ENCODE measurements around the gene IGDCC3.

The IGDCC3 gene

DNA sequence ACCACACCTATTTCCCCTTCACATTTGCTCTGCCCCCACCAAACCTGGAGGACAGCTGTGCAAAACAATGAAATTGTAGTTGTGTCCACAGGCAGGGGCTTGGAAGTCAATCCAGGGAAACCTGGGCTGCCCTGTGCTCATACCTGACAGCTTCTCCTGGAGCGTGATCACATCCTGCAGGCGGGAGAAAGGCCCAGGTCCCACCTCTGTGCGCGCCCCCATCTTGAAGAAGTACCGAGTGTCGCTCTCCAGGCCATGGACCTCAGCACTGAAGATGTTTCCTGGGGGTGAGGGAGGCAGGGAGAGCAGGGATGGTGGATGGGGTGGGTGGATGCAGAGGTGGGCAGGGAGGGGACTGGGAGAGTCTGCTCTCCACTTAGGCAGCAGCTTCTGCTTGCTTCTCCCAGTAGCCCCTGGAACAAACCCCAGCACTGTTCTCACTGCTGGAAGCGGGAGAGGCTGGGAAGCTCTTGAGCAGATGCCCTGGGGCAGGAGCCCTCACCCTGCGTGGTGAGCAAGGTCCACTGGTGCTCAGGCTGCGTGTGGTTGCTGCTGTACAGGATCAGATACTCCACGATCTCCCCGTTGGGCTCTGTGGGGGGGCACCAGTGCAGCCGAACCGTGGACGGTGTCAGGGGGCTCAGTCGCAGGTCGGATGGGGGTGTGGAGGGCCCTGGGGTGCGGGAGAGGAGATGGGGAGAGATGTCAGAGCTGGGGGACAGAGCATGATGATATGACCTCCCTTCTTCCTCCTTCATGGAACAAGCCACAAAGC is 10.7 kb upstream of the IGDCC3 start:
- DNase-seq (ENCODE audit: low read depth): no peak

DNA sequence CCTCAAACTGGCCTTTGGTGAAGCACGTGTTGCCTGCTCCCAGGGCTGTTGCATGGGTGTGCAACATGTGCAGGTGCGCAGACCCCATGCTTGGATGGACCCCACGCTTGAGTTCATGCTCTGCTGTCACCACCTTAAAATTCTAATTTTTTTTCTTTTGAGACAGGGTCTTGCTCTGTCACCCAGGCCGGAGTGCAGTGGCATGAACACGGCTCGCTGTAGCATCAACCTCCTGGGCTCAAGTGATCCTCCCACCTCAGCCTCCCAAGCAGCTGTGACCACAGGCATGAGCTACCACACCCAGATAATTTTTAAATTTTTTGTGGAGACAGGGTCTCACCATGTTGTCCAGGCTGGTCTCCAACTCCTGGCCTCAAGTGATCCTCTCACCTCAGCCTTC is 9.1 kb upstream of the IGDCC3 start:
- no peak for DNase-seq (ENCODE audit: low read depth)

DNA sequence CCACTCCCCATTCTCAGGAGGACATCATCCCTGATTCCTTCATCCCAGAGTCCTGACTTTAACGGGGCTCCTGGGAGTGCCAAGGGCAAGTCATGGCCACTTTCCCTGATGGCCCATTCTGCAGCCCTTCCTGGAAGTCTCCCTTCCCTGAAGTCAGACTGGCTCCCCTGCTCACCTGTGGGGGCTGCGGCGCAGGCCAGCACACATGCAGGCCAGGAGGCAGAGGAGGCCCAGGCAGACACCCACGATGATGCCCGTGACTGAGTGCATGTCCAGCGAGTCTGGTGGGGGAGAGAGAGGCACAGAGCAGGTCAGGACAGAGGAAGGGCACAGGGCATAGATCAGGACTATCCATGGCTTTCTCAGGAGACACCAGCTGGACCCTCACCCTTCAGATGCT is 8.6 kb upstream of the IGDCC3 start:
- no peak for DNase-seq (ENCODE audit: low read depth)

DNA sequence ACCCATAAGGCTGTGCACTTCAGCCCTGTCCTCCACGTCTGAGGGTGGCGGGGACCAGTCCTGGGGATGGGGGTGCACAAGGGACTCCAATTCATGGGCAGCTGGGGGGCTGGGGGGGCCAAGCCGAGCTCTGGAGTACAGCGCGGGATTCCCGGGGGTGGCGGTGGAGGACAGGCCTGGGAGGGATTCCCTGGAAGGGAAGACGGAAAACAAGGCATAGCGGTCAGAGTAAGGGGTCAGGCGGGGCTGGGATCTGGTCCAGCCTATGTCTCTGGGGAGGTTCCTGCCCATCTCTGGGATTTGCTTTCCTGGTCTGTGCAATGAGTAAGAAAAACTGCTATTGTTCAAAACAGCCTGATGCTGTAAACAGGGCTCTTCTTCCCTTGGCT is 8.1 kb upstream of the IGDCC3 start:
- peak; percentile 47 for DNase-seq (ENCODE audit: low read depth)

DNA sequence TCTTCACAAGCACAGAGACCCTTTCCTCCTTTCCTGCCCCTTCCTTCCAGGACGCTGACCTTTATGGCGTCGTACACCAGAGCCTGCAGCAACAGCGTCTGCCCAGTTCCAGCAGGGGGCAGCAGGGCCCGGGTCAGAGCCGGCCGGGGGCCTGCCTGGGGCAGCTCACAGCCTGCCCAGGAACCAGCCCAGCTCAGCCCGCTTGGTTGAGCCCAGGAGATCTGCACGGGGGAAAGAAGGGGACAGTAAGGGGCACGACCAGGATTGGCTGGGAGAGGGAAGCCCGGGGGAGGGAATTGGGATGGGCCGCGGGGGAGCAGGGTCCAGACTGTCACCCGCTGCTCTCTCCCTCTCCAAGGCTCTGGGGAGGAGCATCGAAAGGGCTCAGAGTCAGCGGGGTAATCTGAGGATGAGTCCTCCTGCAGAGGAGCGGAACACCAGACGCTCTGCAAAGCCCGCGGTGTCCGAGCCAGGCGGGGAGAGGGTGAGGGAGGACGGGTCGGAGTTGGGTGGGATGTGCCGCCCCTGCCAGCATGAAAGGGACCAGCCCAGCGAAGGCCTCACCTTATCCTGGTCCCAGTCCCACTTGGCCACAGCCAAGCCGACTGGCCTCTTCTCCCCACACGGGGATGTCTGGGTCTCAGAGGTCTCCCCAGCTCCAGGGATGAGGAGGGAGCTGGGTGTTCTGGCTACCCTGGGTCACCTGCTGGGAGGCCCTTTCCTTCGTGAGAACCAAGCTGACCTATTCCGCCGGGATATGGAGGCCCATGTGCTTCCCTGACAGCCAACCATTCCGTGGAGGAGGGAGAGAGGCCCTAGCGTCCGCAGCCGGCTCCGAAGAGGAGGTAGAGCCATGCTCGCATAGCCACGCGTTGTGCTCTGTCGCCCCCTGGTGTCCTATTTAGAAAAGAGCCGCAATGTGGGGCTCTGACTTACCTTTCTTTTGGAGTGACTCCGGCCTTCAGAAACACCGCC is 7.4 kb upstream of the IGDCC3 start:
- DNase-seq (ENCODE audit: low read depth): peak; percentile 69

DNA sequence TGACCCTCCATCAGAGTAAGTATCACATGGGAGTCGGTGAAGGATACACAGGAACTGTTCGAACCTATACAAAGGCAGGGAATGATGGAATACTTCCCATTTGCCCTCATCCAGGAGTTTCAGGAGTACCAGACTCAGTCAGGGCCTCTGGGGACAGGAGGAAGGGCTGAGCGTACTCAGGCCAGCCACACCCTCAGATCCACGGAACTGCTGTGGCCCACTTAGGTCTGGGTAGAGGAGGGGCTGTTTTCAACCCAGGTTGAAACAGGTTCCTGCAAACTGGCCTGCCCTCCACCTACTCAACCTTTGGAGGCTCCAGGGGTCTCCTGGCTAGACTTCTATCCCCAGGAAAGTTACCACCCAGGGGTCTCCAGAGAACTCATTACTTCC is 6.7 kb upstream of the IGDCC3 start:
- no peak for DNase-seq (ENCODE audit: low read depth)

DNA sequence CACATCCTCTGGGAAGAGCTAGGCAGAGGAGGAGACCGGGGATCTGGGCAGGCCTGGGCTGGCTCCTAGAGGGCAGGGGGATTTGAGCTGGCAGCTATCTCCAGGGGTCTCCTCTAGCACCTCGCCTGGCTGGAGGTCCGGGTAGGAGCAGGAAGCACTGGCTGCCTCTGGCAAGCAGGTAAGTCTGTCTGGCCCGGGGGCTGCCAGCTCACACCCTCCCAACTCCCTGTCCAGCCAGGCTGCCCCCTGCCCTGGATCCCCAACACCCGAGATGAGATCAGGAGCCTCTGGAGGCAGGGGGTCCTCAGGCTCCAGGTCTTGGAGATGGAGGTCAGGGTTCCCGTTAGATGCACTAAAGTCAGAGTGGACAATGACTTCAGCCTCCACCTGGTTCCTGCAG is 6.2 kb upstream of the IGDCC3 start:
- DNase-seq (ENCODE audit: low read depth): no peak

DNA sequence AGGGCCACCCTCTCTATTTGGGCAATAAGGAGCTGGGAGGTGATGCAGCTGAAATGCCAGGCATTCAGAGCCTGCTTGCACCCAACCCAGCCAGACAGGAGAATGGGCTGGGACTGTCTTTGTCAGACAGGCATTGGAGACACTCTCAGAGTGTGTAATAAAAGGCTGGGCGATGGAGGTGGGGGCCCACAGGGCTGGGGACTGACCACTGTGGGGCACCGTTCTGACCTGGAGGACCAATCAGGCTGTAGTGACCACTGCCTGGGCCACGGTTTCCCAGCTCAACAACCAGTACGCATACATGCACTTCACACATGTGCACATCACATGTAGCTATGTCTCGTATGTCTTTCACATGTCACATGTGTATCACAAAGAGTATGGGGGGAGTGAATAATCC is 5.7 kb upstream of the IGDCC3 start:
- DNase-seq (ENCODE audit: low read depth): no peak

DNA sequence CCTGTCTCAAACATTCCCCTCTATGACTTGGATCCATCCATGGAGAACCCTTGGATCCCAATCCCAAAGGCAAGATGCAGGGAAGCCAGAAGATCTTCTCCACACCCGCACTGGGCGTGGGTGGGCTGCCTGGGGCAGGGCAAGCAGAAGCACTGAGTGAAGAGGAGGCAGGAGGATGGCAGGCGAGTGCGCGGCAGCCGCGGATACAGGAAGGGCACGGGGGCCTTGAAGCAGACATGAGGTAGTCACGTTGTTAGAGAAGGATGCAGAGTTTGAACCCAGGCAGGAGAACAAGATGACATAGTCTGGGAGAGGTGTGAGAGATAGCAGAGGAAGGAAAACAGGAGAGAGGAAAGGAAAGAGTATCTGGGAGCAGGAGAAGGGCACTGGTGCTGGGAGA is 5.1 kb upstream of the IGDCC3 start:
- no peak for DNase-seq (ENCODE audit: low read depth)

DNA sequence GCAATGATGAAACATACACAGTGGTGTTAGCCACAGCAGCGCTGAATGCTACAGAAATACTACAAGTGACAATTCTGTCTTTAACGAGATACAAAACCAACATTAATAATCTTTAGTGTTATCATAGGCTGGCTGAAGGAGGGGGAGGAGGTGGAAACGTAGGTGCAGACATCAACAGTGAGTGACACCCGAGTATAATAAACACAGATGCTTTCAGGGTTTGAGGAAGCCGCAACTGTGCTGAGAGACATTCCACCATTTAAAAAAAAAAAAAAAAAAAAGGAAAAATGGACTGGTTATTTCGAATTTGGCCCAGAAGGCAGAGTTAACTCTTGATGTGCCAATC is 4.3 kb upstream of the IGDCC3 start:
- DNase-seq (ENCODE audit: low read depth): no peak

DNA sequence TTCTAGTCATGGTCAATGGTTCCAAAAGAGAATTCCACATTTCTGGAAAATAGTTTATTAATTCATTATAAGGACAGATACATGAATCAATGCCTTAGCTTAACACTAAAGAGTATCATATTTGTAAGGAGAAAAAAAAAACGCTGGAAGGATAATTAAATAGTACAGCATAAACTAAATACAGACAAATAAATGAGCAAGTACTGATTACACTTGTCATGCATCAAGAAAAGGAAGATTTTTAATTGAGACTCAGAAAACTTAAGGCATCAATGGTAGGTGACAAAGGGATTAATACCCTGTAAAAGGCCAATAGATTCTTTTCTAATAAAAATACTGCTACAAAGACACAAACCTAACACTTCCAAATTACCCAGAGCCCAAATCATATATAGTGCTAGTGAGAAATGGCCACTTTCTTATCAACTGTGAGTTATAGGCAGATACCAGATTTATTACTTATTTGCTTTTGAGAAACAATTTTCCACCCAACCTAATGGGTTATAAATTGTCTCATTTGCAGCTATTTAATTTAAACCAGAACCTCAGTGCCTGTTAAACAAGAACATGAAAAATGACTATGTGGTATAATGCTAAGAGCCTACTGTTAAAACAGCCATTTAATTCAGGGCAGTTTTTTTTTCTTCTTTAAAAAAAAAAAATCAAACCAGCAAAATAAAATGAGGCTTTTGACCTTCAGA is 3.8 kb upstream of the IGDCC3 start:
- DNase-seq (ENCODE audit: low read depth): no peak

DNA sequence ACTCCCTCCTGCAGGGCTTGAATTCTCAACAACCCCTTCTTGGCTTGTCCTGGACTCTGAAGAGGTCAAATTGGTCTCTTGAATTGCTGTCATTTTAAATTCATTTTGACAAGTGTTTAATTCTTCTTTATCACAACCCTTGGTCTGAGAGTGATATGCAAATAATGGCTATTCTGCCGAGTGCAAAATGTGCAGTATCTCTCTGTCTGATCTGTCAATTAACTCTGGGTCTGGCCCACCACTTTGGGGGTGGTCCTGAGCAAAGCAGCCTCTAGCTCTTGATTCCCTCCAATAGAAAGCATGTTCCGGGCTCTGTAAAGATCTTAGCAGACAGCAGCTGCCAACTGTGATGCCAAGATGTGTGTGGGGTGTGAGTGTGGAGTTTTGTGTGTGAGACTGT is 2.2 kb upstream of the IGDCC3 start:
- DNase-seq (ENCODE audit: low read depth): no peak

DNA sequence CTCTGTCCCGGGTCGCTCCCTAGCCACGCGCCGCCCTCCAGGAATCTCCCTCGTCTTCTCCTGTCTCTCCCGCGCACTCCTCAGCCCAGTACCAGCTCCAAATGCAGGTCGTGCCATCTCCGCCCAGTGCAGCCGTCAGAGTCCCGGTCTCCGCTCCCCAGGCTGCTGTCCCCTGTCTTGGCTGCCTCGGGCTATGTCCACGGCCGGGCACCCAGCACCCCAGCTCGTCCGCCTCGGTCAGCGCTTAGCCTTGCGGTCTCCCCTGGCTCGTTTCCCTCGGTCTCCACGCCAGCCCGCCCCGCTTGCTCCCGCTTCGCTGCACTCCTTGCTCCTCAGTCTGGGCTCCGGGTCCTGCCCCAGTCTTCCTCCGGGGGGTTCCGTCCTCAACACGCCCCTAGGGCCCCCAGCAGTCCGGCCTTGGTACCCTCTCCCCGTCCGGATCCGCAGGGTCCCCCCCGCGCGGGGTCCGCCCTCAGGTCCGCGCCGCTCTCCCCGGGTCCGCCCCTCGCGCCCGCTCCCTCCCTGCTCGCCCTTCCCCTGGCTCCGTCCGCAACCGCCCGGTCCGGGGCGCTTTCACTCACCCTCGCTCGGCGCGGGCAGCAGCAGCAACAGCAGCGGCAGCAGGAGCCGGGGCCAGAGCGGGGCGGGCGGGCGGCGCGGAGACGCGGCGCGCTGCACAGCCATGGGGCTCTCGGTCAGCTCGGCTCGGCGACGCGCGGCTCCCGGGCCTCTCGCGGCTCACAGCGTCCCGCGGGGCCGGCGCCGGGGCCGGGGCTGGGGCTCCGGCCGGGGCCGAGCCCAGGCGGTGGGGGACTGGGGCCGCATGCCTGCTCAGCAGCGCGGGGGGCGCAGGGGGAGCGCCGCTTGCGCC is 462 bp downstream of the IGDCC3 start:
- no peak for DNase-seq (ENCODE audit: low read depth)

DNA sequence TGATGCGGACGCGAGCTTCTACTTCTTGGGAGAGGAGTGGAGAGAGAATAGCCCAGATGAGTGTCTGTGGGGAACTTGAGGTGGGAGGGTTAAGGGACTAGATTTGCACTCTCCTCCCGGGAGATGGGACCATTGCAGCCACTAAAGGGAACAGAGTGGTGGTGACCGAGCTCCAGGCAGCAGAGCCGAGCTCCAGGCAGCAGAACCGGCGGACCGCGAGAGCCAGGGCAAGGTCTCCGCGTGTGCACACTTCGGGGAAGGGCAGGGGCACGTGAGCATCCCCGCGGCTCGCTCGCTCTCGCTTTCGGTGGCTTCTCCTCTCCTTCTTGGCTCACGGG is 1.1 kb downstream of the IGDCC3 start:
- DNase-seq (ENCODE audit: low read depth): no peak

DNA sequence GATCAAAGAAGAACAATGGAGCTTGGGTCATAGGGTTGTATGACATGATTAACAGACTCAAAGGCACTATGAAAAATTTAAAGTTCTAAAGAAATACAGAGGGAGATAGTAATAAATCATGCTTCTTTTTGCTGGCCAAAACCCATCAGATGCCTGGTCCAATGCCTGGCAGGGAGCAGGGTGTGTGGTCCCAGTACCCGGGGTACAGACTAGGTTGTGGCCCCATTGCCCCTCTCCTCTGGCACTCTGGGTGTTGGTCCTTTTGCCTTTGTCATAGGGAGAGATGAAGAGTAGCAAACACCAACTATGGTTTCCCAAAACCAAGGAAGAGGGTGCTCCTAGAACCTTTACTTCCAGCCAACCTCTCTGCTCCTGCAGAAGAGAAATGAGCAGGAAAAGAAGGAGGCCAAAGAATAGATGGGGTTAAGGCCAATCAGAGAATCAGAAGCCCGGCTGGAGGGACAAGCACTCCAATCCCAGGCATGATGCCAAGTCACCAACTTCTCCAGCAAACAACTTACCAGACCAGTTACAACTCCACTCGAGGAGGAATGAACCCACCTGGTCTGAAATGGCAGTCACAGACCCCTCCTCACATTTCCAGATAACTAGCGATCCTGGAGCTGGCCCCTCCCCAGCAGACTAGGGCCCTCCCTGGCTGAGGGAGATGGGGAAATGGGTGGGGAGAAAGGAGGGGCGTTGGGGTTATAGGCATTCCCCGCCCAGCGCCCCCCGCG is 1.8 kb downstream of the IGDCC3 start:
- DNase-seq (ENCODE audit: low read depth): no peak

DNA sequence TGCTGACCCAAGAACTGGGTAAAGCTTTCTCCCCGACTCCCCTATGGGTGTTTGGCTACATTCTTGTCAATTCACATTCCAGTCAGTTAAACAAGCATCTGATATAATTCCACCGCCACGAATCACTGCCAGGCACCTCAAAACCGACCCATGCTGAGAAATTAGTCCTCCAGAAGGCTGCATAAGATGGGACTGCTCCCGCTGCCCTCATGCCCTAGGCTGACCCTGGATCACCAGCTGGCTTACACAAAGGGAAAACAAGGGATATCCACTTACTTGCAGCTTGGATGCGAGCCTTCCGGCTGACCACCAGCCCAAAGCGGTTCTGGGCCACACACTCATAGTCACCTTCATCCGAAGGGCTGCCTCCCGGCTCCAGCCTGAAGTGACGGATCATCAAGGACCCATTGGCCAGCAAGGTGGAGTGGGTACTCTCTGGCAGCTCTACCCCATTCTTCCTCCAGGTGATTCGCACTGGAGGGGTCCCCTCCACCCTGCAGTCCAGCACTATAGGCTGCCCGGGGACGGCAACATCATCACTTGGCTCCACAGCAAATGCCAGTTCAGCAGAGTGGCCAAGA is 2.9 kb downstream of the IGDCC3 start:
- DNase-seq (ENCODE audit: low read depth): no peak

DNA sequence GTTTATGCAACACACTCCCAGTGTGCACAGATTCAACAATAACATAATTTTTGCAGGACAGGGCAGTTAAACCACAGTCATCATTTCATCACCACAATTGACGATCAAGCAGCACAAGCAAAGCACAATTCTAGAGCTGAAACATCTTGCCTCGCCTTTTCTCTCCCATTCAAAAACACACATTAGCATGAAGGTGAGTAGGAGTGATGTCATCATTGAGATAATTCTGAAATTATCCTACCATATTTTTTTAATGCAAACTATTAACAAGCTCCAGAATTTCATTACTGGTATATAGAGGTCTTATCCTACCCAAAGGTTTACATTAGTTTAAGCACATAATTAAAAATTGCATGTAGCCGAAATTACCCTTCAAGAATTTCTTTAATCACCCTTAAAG is 3.5 kb downstream of the IGDCC3 start:
- DNase-seq (ENCODE audit: low read depth): no peak

DNA sequence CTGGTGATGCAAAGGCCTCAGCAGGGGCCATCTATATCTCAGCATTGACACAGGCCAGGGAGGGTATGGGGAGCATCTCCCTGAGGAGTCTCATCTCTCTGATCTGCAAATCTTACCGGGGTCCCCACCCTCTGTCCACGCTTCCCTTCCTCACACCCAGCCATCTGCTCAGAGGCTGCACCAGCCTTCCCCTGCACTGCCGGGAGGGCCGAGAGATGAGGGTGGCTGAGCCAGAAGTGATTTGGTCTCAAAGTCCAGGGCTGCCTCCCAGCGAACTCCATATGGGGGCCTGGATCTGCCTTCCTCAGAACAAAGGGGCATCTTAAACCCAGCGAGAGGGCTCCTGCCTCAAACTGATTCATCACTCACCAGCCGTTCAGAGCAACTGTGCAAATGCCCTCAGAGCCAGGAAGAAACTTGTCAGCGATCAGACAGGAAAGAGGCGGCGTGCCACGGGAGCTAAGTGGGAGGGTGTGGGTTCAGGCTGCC is 4.6 kb downstream of the IGDCC3 start:
- no peak for DNase-seq (ENCODE audit: low read depth)

DNA sequence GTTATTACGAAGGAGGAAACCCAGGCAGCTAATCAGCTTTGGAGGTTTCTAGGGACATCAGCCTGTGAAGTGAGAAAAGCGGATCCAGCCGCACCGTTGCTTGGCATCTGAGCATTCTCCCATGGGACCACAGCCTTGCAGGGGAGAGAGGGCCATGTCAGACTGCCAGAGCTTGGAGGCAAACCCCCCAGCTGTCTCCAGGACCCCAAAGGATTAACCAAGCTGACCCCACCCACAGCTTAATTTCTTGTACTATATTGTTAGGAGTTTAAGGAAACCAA is 5.1 kb downstream of the IGDCC3 start:
- no peak for DNase-seq (ENCODE audit: low read depth)

DNA sequence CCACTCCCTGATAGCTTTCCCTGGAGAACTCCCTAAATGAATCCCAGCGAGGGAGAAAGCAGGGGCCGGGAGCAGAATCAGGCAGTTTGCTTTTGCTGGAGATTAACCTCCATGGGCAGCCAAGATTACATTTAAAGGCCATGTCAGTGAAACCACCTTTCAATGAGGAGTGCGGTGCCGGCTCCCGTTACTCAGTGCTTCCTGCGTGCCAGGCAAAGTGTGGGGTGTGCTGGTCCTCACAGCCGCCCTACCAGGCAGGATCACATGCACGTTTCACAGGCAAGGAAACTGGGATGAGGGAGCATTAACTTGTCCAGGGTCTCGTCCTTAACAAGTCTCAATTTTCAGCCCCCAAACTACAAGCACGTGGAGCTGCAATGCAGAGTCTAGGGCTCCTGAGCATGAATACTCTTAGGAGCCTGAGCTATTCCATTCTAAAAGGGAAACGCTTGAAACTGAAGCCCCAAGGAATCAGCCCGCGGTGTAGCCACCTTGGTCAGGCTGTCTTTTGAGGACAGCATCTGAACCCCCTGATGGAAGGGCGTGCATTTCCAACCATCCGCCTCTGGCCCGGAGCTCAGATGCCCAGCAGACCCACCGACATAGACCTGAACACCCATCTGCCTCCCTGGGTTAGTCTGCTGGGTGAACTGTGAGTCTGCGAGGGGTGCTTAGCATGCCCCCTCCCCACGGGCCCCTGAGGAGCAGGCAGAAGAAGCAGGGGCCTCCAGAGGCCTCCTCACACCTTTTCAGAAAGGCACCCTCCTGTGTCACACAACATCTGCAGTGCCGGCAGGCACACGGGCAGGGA is 5.6 kb downstream of the IGDCC3 start:
- DNase-seq (ENCODE audit: low read depth): no peak
